Vagina (tissue), 2 donors: Measurements from ENCODE around the gene GRIK3.

Experiments used
- CTCF ChIP-seq, 3 experiments: fragments of 450-650 bp in 2 of 3; fragments of 200-600 bp in 1 of 3; sonication (generic) in 1 of 3; IDR thresholded peaks; one replicate each; pipeline ENCODE4 v1.5.1; 2017 to 2019; ENCODE audit warnings: antibody characterized with exemption in 3 of 3, mild to moderate bottlenecking in 2 of 3, moderate library complexity in 2 of 3
- POLR2A ChIP-seq, 2 donors: fragments of 450-650 bp; IDR thresholded peaks; one replicate each; pipeline ENCODE4 v1.6.1; 2017; ENCODE audit warnings: antibody characterized with exemption in 2 of 2, mild to moderate bottlenecking in 2 of 2, moderate library complexity in 2 of 2
- POLR2AphosphoS5 ChIP-seq, 2 donors: sonication (generic); formaldehyde crosslinking; IDR thresholded peaks; one replicate each; pipeline ENCODE4 v1.9.0; 2017; ENCODE audit warnings: antibody characterized with exemption in 2 of 2, mild to moderate bottlenecking in 2 of 2, low read depth in 1 of 2; ENCODE audit not compliant: insufficient read depth in 1 of 2

- TF ChIP-seq POLR2AphosphoS5 (IDR thresholded peaks at IDR 0.05; ENCODE audit: insufficient read depth in 1 of 2, low read depth in 1 of 2), result no peak
- no peak for TF ChIP-seq CTCF (IDR thresholded peaks at IDR 0.05)
- no peak for TF ChIP-seq POLR2A (IDR thresholded peaks at IDR 0.05)
Measured at GRCh38 chr1:36825226-36825625, 209.1 kb downstream of the GRIK3 start.
